Measurements from ENCODE around the gene SDK2.

The SDK2 gene

GRCh38 chr17:73304971-73305812 lies 339.1 kb downstream of the SDK2 start:
- DNase-seq (ENCODE audit: low read depth in 2 of 2): no peak

DNA sequence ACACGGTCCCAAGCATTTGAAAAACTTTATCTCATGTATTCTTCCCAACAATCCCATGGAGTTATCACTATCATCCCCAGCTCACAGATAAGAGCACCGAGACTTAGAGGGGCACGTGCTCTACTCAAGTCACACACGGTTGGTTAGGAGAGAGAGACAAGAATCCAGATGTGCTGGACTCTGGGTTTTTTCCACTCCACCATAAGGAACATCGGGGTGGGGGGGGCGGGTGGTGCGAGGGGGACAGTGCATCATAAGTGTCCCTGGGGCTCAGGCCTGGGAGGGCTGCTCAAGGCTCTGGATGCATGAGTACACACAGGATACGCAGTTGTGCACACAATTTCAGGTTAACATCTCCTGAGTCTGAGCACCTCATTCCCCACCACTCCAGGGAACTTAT lies 339.8 kb downstream of the SDK2 start:
- DNase-seq (ENCODE audit: low read depth in 2 of 2): no peak

DNA sequence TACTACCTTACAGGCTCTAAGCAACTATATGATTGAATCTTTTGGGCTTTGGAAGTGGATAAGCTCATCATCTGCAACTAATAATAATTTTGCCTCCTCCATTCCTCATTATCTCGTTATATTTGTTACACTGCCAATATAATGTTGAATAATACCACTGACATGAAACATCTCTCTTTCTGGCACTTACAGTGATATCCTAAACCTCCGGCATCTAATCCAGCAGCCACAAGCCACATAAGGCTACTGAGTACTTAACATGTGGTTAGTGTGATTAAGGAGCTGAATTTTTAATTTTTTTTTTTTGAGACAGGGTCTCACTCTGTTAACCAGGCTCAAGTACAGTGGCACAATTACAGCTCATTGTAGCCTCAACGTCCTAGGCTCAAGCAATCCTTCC lies 342.1 kb downstream of the SDK2 start:
- no peak for DNase-seq (ENCODE audit: low read depth in 2 of 2)

- no peak for DNase-seq (ENCODE audit: low read depth in 2 of 2)
Observed at GRCh38 chr17:73301369-73301768, 342.9 kb downstream of the SDK2 start.

- DNase-seq (ENCODE audit: low read depth in 2 of 2): no peak
Observed at GRCh38 chr17:73300392-73300791, 343.9 kb downstream of the SDK2 start.

- no peak for DNase-seq (ENCODE audit: low read depth in 2 of 2)
Observed at GRCh38 chr17:73297934-73298861, 346.0 kb downstream of the SDK2 start.

DNA sequence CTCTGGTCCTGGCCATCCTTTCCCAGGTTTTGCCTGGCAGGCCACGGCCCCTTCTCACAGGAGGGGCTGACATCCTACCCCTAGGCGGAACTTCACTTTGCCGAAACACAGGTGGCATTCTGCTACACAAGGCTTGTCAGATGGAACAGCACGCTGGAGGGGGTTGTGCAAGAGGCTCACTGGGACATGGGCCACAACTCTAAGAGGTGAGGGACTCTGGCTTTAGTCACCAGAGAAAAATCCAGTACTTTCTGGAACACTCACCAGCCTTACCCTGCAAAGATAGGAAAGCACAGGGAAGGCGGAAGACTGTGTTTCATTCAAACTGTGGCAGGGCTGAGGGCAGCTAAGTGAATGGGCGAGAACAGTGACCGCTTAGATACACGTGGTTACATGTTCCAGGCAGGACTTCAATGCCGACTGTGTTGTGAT lies 350.7 kb downstream of the SDK2 start:
- no peak for DNase-seq (ENCODE audit: low read depth in 2 of 2)

- DNase-seq (ENCODE audit: low read depth in 2 of 2): no peak
Observed at GRCh38 chr17:73293031-73293430, 351.2 kb downstream of the SDK2 start.

DNA sequence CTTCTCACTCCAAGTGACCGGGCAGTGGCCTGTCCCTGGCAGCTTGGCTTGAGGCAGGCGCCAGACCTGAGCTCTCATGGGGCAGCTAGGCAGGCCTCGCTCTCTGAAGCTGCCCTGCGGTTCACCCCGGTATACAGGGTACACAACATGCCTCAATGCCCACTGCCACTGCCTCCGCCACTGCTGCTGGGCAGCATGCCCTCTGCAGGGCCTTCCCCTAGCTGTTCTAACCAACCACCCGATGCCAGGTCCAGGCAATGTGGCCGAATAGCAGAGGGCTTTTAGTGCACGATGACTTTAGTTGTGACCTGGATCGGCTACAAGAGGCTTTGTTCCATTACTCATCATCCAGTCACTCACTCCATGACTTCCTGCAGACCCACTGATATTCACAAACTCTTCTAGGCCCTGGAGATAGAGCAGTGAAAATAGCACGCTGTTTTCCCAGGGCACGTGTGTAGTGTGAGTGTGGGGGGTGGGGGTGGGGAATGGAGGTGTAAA lies 352.2 kb downstream of the SDK2 start:
- no peak for DNase-seq (ENCODE audit: low read depth in 2 of 2)

- no peak for DNase-seq (ENCODE audit: low read depth in 2 of 2)
Observed at GRCh38 chr17:73291260-73291801, 352.9 kb downstream of the SDK2 start.

GRCh38 chr17:73290399-73291259 lies 353.6 kb downstream of the SDK2 start:
- DNase-seq (ENCODE audit: low read depth in 2 of 2): no peak

GRCh38 chr17:73289549-73290254 lies 354.5 kb downstream of the SDK2 start:
- no peak for DNase-seq (ENCODE audit: low read depth in 2 of 2)

- no peak for DNase-seq (ENCODE audit: low read depth in 2 of 2)
Observed at GRCh38 chr17:73288534-73289302, 355.5 kb downstream of the SDK2 start.

DNA sequence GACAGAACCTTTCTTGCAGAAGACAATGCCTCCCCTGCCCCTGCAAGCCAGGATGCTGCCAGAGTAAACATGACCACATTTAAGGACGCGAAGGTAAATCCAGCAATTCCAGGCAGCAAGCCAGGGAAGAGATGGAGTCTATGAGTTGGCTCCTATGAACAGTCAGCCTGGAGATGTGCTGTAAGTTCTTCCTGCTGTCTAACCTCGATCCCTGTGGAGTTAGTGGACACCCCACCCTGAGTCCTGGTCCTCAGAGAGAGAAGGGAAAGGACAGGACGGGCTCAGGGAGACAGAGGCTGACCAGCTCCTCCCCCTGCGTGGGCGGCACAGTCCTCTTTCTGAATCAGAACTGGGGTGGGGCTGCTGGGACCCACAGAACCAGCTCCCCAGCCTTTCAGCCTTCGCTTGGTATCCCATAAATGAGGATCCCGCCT lies 357.4 kb downstream of the SDK2 start:
- DNase-seq (ENCODE audit: low read depth in 2 of 2): no peak

DNA sequence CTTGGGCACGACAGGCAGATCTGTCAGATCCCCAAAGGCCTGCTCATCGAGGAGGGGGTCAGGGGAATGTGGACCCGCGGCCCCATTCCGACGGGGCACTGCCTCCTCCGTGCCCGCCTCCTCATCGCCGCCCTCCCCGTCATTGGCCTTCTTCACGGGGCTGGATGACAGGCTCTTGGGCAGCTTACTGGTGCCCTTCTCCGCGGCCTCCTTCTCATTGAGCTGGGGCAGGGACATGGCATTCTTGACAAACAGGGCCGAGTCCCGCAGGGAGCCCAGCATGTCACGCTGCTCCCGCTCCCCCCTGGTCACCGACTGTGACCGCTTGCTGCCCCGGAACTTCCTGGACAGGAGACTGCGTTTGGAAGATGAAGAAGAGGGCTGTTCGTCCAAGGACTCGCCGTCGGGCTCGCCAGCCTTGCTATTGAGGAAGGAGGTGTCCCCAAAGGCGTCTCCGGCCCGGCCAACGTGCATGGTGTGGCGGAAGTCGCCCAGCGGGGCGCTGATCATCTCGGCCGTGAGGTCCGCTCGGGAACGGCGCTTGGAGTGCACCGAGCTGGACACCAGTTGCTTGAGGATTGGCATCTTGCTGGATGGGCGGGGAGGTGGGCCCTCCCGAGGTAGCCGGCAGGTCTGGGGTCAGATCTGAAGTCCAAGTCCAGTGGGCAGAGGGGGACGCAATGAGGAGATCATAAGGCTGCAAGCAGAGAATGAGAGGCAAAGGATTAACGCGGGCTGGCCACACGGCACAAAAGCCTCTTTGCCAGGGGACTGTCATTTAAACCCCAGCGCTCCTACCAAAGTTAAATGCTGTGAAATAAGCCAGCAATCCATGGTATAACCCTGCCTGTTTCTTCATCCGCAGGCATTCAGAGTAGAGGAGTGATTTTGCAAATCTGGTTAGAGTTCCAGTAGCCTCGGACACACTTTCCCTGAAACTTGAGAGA lies 358.1 kb downstream of the SDK2 start:
- DNase-seq (ENCODE audit: low read depth in 2 of 2): no peak

GRCh38 chr17:73285603-73285908 lies 358.7 kb downstream of the SDK2 start:
- DNase-seq (ENCODE audit: low read depth in 2 of 2): no peak

DNA sequence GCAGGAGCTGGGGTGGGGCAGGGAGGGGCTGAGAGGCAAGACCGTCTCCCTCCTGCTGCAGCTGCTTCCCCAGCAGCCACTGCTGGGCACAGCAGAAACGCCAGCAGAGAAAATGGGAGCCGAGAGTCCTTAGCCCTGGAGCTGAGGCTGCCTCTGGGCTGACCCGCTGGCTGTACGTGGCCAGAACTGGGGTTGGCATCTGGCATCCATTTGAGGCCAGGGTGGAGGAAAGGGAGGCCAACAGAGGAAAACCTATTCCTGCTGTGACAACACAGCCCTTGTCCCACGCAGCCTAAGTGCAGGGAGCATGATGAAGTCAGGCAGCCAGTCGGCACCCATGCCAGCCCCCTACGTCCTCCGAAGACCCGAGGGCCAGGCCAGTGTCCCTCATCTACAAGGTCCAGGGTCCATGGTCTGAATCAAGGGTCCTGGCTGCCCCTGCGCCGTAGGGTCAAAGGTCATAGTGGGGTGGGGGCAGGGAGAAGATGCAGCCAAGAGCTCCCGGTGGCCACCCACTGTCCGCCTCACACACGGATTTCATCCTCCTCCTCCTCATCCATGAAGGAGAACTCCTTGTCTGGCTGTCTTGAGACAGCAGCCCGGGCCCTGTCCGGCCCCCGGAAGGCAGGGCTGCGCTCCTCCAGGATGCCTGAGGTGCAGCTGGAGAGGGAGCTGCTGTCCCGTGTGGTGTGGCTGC lies 359.2 kb downstream of the SDK2 start:
- DNase-seq (ENCODE audit: low read depth in 2 of 2): no peak

Measured in stimulated activated CD4-positive, alpha-beta T cell treated with anti-CD3 and anti-CD28 coated beads, Interleukin-1b, Interleukin-23, amount 100 ng/mL, for 4 hours (primary cell).